GM19395 (cell line): ENCODE data around the gene HSPB7.
"Not testable (repeated sequence)": the region's sequence is repeated elsewhere in the genome, so short reads cannot be mapped to it uniquely, and the experiment has no call there.

Experiments used
- ATAC-seq: cut with Tn5 transposase; IDR thresholded peaks from one replicate; pipeline ENCODE4 v1.9.1; 2021; ENCODE audit warnings: mild to moderate bottlenecking, moderate library complexity; ENCODE audit not compliant: unreplicated experiment

HSPB7 gene

GRCh38 chr1:16009030-16009460, 8.8 kb downstream of the HSPB7 start:
- ATAC-seq, result no peak

DNA sequence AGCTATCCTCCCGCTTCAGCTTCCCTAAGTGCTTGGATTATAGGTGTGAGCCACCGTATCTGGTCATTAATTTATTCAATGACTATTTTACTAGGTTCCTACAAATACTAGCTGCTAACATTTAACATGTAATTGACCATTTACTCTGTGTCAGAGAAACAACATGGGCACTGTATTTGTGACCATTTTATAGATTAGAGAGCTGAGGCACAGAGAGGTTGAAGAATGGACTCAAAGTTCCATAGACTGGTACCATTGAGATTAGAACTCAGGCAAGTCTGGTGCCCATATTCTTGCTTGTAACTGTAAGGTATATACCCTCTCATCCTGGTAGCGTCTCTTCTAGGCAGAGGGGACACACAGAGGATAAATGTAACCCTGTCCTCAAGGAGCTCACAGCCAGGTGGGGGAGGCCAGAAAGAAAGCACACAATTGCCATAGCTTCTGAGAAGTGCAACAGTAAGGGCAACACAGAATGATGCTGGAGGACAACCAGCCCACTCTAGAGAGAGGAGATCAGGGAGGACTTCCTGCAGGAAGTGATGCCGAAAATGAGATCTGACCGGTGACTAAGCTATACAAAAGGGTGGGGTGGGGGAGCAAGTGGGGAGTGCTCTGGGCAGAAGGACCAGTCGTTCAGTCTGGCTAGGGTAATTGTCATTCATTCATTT, 10.0 kb downstream of the HSPB7 start:
- ATAC-seq, result no peak

DNA sequence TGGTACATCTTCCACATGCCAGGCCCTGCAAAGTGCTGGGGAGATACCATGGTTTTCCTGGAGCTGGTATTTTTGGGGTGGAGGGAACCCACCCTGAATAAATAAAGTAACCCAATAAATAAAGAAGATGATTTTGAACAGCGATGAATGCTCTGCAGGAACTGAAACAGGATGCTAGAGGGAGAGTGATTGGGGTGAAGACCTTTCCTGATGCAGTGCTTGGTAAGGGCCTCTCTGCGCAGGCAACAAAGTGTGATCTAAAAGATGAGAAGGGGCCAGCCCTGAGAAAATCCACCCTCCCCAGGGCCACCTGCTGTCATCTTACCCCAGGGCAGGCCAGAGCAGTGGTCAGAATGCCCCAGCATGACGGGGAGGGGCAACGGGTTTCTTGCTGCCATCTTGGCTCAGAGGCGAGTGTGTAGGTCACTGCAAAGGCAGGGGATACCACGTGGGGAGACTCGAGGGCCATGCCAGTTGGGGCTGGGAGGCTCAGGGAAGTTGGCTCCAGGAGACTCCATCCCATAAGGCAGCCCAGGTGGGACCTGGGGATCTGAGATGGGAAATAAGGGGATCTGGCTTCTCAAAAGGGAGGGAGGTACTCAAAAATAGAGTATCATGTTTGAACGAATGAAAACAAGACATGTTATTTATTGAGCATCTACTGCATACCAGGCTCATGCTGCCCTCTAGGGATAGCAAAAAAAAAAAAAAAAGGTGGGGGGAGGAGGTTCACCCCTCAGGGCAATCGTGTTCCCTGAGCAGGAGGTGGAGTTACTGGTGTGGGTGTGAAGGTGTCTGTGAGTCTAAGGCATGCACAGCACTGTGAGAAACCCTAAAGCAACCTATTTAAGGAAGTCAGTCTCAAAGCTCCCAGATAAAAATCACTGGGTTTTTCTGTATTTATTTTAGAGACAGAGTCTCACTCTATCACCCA, 11.0 kb downstream of the HSPB7 start:
- no peak for ATAC-seq

DNA sequence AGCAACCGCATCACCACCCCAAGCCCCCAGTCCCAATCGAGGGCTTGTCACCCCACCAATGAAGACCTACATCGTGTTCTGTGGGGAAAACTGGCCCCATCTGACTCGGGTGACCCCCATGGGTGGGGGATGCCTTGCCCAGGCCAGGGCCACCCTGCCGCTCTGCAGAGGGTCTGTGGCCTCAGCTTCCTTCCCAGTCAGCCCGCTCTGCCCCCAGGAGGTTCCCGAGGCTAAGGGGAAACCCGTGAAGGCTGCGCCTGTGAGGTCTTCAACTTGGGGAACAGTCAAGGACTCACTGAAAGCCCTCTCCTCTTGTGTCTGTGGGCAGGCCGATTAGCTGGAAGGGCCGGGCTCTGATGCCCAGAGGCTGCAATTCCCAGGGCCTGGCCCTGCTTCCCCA, 11.8 kb downstream of the HSPB7 start:
- no peak for ATAC-seq

DNA sequence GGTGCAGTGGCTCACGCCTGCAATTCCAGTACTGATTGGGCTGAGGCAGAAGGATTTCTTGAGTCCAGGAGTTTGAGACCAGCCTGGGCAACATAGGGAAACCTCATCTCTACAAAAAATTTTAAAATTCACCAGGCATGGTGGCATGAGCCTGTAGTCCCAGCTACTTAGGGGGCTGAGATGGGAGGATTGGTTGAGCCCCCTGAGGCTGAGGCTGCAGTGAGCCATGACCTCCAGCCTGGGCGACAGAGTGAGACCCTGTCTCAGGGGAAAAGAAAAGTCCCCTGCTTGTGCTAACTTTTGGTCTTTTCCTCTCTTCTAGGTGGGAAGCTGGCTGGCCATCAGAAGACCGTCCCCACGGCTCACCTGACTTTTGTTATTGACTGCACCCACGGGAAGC, 12.2 kb downstream of the HSPB7 start:
- ATAC-seq, result no peak

GRCh38 chr1:16001274-16001673, 16.6 kb downstream of the HSPB7 start:
- ATAC-seq, result not testable (repeated sequence)

DNA sequence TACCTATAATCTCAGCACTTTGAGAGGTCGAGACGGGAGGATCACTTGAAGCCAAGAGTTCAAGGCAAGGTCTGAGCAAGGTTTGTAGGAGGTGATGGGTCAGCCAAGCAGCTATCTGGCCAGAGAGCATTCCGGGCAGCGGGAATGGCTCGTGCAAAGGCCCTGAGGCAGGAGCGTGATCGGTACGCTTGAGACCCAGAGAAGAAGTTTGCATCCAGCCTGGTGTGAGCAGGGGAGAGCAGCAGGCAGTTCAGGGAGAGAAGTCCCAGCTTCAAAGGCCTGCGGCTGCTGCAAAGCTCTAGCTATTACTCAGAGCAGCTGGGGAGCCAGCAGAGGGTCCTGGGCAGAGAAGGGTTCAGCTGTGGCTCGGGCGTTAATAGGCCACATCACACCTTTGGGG, 18.9 kb downstream of the HSPB7 start:
- ATAC-seq, result no peak

DNA sequence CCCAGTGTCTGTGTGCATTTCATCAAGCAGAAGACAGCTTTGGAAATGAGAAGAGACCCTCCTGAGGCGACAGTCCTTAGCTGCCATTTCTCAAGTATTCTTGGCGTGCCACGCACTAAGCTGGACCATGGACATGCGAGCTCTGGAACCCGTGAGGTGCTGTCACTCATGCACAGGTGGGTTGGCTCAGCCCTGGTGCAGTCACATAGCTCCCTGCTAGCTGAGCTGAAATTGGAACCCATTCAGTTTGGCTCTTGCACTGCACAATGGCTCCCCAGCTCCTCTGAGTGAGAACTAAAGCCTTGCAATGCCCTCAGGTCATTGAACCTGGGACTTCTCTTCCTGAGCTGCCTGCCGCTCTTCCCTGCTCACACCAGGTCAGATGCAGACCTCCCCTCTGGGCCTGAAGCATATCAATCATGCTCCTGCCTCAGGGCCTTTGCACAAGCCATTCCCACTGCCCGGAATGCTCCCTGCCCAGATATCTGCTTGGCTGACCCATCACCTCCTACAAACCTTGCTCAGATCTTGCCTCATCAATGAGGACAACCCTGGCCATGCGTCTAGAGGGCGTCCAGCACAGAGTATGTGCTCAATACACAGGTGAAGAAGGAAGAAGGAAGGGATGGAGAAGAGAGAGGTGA, 20.1 kb downstream of the HSPB7 start:
- no peak for ATAC-seq

GRCh38 chr1:15997076-15997585, 20.7 kb downstream of the HSPB7 start:
- ATAC-seq, result no peak

- no peak for ATAC-seq
Observed at GRCh38 chr1:15994590-15995351, 23.1 kb downstream of the HSPB7 start.

- no peak for ATAC-seq
Observed at GRCh38 chr1:15994081-15994480, 23.8 kb downstream of the HSPB7 start.

DNA sequence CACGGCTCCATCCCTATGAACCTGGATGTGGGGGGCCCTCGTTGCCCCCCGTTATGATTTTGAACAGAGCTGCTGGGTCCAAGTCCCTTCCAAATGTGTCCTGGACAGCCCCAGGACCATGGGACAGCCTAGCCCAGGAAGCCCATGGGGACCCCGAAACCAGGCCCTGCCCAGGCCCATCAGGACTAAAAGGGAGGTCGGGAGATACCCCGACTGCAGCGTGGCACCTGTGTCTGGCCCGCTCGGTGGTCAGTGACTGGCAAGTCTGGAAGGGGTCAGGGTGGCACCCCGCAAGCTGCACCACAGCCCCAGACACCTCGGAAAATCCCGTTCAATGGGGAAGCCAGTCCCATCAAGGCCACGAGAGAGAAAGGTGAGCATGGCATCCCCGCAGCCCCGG, 24.2 kb downstream of the HSPB7 start:
- no peak for ATAC-seq

DNA sequence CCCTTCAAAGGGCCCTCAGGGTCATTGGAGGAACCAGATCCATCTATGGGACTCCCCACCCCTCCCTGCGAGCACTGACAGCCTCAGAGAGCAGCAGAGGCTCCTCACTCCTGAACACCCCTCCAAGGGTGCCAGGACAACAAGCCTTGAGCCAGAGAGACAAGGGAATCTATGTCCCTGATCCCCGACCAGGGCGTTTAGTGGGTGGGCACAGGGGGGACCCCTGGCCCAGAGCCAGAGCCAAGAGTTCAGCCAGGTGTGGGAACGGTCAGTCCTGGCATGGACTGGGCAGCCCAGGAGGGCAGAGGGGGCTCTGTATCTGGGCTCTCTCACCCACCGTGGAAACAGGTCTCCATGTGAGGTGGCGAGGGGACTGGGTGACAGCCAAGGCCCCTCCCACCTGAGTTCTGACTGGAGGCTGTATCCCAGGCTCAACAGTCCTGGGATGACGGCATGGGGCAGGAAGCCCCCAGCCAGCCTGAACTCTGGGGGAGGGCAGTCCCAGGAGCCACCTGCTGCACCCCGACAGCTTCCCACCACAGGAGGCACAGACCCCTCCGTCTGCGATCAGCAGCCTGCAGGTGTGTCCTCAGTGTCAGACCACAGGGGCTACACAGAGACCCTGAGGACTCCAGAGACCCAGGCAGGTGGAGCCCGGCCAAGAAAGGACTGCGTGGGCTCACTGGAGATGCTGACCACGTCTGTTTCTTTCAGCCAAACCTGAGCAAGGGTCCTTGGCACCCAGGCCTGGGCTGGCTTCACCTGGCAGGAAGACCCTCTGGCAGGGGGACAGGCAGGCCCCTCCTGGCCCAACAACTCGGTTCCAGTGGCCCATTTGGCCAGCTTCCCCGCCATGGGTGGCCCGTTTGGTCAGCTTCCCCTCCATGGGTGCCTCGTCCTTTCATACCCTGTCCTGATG, 25.0 kb downstream of the HSPB7 start:
- no peak for ATAC-seq

GRCh38 chr1:15992187-15992553, 25.7 kb downstream of the HSPB7 start:
- no peak for ATAC-seq

DNA sequence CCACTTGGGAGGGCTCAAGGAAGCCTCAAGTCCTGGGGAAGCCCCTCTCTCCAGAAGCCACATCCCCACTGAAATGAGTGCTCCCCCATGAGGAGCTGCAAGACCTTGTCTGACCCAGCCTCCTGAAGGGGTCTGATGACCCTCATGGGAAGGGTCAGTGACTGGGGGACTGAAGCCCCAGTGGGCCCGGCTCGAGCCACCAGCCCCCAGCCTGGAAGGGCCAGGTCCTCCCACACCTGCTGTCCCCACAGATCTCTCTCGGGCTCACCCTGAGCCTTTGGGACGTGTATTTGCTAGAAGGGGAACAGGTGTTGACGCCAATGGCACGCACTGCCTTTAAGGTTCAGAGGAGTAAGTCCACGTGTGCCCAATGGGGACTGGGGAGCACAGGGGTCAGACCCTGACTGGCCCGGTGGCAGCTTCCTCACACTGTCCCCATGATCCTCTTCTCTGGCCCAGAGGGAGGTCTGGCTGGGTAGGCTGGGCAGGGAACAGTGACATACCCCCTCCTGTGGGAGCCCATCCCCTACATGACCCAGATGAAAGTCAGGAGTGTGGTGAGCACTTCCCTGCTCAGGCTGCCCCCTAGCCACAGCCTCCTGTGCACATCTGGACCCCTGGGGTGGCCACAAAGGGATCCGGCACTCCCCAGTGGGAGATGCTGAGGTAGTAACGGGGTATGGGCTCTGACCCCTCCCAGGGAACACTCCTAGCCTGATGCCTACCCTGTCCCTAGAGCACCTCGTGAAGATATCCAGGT, 26.2 kb downstream of the HSPB7 start:
- no peak for ATAC-seq

DNA sequence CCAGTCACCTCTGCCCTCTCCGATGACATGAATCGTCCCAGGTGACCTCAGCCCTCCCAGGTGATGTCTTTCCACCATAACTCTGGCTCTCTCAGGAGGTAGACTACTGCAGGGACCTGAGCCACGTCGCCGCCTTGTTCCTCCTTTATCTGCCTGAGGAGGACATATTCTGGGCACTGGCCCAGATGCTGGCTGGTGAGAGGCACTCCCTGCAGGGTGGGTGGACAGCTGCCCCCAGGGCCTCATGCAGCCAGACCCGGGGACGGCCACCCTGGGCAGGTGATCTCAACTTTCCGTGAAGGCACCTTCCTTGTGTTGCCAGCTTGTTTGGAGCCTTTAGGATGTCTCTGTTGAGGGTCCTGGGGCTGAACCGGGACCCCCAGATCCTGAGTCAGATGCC, 28.1 kb downstream of the HSPB7 start:
- ATAC-seq, result no peak

DNA sequence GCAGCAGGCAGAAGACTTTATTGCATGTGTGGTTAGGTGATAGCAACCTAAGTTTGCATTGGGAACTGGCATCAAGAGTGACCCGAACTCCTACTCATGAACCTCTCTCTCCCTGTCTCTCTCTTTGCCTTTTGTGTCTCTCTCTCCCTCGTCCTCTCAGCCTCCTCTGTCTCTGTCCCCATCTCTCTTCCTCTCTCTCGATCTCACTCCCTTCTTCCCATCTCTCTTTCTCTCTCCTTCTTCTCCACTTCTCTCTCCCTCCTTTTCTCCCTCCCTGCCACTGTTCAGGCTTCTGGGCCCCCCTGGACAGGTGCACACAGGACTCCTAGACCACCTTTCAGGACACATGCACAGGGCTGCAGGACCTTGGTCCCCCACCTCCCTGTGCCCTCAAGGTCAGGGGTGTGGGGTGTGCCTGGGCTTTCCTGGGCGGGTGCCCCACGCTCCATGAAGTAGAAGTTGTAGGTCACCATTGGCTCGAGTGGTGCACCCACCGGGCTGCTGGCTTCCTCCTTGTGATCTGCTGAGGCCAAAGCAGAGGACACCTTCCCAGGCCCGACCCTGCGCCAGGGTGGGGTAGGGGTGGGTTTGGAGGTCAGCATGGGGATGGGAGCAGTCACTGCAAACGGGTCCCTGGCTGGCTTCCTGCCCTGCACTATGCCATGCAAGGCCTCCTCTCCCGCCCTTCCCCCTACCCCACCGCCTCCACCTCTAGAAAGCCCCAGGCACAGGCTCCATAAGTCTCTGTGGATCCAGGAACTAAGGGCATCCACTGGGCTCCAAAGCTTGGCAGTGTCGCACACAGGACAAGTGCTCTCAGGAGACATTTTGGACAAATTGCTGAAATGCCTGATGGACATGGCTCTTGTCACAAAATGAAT, 28.7 kb downstream of the HSPB7 start:
- ATAC-seq, result no peak
